HepG2 (cell line): ENCODE measurements around the gene FAM174C. TPM values are rescaled to one million over a fixed set of nuclear protein-coding genes. Genes with fewer than 3 reads are reported as not detected.

ENCODE experiments used
- ATF3 ChIP-seq: sonication (generic); formaldehyde crosslinking; IDR thresholded peaks from 2 replicates; pipeline ENCODE4 v1.4.0; 2020; ENCODE audit warnings: missing genetic modification reagents
- HBP1 ChIP-seq: IDR thresholded peaks from 2 replicates; pipeline ENCODE4 v1.6.1; 2016; ENCODE audit warnings: low read depth, control low read depth
- JUND ChIP-seq: sonication (generic); formaldehyde crosslinking; IDR thresholded peaks from 2 replicates; pipeline ENCODE4 v1.8.0; 2022; ENCODE audit warnings: mild to moderate bottlenecking, missing genetic modification reagents
- MIER3 ChIP-seq: IDR thresholded peaks from 2 replicates; pipeline ENCODE4 v1.6.1; 2016; ENCODE audit warnings: missing compliant biosample characterization, borderline replicate concordance
- NFKB2 ChIP-seq: sonication (generic); formaldehyde crosslinking; IDR thresholded peaks from 2 replicates; pipeline ENCODE4 v1.4.0; 2020; ENCODE audit warnings: missing genetic modification reagents, borderline replicate concordance
- NPAS2 ChIP-seq: sonication (generic); formaldehyde crosslinking; IDR thresholded peaks from 2 replicates; pipeline ENCODE4 v1.8.0; 2022; ENCODE audit warnings: mild to moderate bottlenecking, missing genetic modification reagents, borderline replicate concordance
- PLSCR1 ChIP-seq: sonication (generic); formaldehyde crosslinking; IDR thresholded peaks from 2 replicates; pipeline ENCODE4 v1.5.0; 2020; ENCODE audit warnings: missing genetic modification reagents, mild to moderate bottlenecking, borderline replicate concordance
- PREB ChIP-seq: sonication (generic); formaldehyde crosslinking; IDR thresholded peaks from 2 replicates; pipeline ENCODE4 v1.4.0; 2020; ENCODE audit warnings: missing genetic modification reagents
- WIZ ChIP-seq: sonication (generic); formaldehyde crosslinking; IDR thresholded peaks from 2 replicates; pipeline ENCODE4 v1.5.1; 2020; ENCODE audit warnings: mild to moderate bottlenecking, missing genetic modification reagents
- ZBTB44 ChIP-seq: sonication (generic); formaldehyde crosslinking; IDR thresholded peaks from 2 replicates; pipeline ENCODE4 v1.4.0; 2020; ENCODE audit warnings: missing genetic modification reagents
- ZFP36 ChIP-seq: fragments of 150-350 bp; IDR thresholded peaks from 2 replicates; pipeline ENCODE4 v1.6.1; 2018; ENCODE audit warnings: borderline replicate concordance, low read length, low read depth; ENCODE audit not compliant: partially characterized antibody
- ZFP62 ChIP-seq: sonication (generic); formaldehyde crosslinking; IDR thresholded peaks from 2 replicates; pipeline ENCODE4 v1.4.0; 2020; ENCODE audit warnings: missing genetic modification reagents
- ZKSCAN5 ChIP-seq: sonication (generic); formaldehyde crosslinking; IDR thresholded peaks from 2 replicates; pipeline ENCODE4 v1.5.1; 2020; ENCODE audit warnings: mild to moderate bottlenecking, missing genetic modification reagents
- ZNF274 ChIP-seq: sonication (generic); formaldehyde crosslinking; IDR thresholded peaks from 2 replicates; pipeline ENCODE4 v1.5.1; 2020; ENCODE audit warnings: mild to moderate bottlenecking, missing genetic modification reagents
- ZNF543 ChIP-seq: sonication (generic); formaldehyde crosslinking; IDR thresholded peaks from 2 replicates; pipeline ENCODE4 v1.4.0; 2020; ENCODE audit warnings: mild to moderate bottlenecking, missing genetic modification reagents
- ZNF546 ChIP-seq: sonication (generic); formaldehyde crosslinking; conservative IDR thresholded peaks from 2 replicates; pipeline ENCODE4 v1.8.1; 2023; ENCODE audit warnings: mild to moderate bottlenecking, missing genetic modification reagents
- polyA plus RNA-seq, 8 experiments: library from polyadenylated mRNA; depleted of rRNA in 3 of 8; stranded (reverse) in 7 of 8; unstranded in 1 of 8; fragments of >200 nt; fragmentation: Illumina TruSeq in 4 of 8; extraction: Trizol in 4 of 8; gene quantifications; 2 replicates each; pipeline versions ENCODE4 v1.2.1 to v1.2.3, GENCODE V29; 2011 to 2016; ENCODE audit warnings: low read depth in 4 of 8, missing spikeins in 1 of 8, mixed read lengths in 1 of 8; ENCODE audit not compliant: insufficient read depth in 1 of 8
- total RNA-seq, 5 experiments: library from RNA; depleted of rRNA; stranded (reverse); fragments of >200 nt; fragmentation: Illumina TruSeq; extraction: Trizol; gene quantifications; 2 replicates each; pipeline ENCODE4 v1.2.3, GENCODE V29; 2016; ENCODE audit warnings: low read depth in 1 of 5
- TF ChIP-seq, protein P1 (sequence below): IDR thresholded peaks from 2 replicates; pipeline ENCODE4 v1.6.1; 2012; ENCODE audit warnings: low read length, improper control_type of control experiment
- TF ChIP-seq, protein P2 (sequence below): sonication (generic); formaldehyde crosslinking; IDR thresholded peaks from 2 replicates; pipeline ENCODE4 v1.4.0; 2020; ENCODE audit warnings: missing genetic modification reagents

The FAM174C gene
- total and polyA plus RNA-seq, 2 of the 13 experiments (the other 11 are each of a cell fraction or from before 2014, with no cell fraction given) = 19.5 to 31.3 TPM

GRCh38 chr19:1290703-1291651, 15.6 kb downstream of the FAM174C start (continued):
- TF ChIP-seq MIER3 (peak; percentile 81; the same call in 1 of the 2 replicates), PREB (CRISPR knock-in tag) (no peak), JUND (CRISPR knock-in tag) (peak; percentile 98), ZFP36 (no peak), ZFP62 (no peak), ZNF546 (no peak; the same call in 1 of the 2 replicates), ZBTB44 (no peak), NPAS2 (no peak), ATF3 (peak; percentile 97), WIZ (CRISPR knock-in tag) (0 out of 2 replicates have a peak, but pooled peaks have one; percentile 62), HBP1 (CRISPR knock-in tag) (no peak), PLSCR1 (CRISPR knock-in tag) (no peak; the same call in 1 of the 2 replicates), NFKB2 (CRISPR knock-in tag) (peak; percentile 71; the same call in 1 of the 2 replicates), ZNF274 (no peak), ZNF543 (CRISPR knock-in tag) (peak; percentile 85; the same call in 1 of the 2 replicates), ZKSCAN5 (no peak)
- TF ChIP-seq, protein P1, sequence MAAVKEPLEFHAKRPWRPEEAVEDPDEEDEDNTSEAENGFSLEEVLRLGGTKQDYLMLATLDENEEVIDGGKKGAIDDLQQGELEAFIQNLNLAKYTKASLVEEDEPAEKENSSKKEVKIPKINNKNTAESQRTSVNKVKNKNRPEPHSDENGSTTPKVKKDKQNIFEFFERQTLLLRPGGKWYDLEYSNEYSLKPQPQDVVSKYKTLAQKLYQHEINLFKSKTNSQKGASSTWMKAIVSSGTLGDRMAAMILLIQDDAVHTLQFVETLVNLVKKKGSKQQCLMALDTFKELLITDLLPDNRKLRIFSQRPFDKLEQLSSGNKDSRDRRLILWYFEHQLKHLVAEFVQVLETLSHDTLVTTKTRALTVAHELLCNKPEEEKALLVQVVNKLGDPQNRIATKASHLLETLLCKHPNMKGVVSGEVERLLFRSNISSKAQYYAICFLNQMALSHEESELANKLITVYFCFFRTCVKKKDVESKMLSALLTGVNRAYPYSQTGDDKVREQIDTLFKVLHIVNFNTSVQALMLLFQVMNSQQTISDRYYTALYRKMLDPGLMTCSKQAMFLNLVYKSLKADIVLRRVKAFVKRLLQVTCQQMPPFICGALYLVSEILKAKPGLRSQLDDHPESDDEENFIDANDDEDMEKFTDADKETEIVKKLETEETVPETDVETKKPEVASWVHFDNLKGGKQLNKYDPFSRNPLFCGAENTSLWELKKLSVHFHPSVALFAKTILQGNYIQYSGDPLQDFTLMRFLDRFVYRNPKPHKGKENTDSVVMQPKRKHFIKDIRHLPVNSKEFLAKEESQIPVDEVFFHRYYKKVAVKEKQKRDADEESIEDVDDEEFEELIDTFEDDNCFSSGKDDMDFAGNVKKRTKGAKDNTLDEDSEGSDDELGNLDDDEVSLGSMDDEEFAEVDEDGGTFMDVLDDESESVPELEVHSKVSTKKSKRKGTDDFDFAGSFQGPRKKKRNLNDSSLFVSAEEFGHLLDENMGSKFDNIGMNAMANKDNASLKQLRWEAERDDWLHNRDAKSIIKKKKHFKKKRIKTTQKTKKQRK = no peak
- TF ChIP-seq, protein P2, sequence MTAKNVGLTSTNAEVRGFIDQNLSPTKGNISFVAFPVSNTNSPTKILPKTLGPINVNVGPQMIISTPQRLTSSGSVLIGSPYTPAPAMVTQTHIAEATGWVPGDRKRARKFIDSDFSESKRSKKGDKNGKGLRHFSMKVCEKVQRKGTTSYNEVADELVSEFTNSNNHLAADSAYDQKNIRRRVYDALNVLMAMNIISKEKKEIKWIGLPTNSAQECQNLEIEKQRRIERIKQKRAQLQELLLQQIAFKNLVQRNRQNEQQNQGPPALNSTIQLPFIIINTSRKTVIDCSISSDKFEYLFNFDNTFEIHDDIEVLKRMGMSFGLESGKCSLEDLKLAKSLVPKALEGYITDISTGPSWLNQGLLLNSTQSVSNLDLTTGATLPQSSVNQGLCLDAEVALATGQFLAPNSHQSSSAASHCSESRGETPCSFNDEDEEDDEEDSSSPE (CRISPR knock-in tag) = 0 out of 2 replicates have a peak, but pooled peaks have one; percentile 43
